Measurements from ENCODE around the gene GFER. TPM values are rescaled to one million over a fixed set of nuclear protein-coding genes. Genes with fewer than 3 reads are reported as not detected.

GFER gene
- total and polyA plus RNA-seq, 2 donors, result 16.1 to 28.0 TPM

DNA sequence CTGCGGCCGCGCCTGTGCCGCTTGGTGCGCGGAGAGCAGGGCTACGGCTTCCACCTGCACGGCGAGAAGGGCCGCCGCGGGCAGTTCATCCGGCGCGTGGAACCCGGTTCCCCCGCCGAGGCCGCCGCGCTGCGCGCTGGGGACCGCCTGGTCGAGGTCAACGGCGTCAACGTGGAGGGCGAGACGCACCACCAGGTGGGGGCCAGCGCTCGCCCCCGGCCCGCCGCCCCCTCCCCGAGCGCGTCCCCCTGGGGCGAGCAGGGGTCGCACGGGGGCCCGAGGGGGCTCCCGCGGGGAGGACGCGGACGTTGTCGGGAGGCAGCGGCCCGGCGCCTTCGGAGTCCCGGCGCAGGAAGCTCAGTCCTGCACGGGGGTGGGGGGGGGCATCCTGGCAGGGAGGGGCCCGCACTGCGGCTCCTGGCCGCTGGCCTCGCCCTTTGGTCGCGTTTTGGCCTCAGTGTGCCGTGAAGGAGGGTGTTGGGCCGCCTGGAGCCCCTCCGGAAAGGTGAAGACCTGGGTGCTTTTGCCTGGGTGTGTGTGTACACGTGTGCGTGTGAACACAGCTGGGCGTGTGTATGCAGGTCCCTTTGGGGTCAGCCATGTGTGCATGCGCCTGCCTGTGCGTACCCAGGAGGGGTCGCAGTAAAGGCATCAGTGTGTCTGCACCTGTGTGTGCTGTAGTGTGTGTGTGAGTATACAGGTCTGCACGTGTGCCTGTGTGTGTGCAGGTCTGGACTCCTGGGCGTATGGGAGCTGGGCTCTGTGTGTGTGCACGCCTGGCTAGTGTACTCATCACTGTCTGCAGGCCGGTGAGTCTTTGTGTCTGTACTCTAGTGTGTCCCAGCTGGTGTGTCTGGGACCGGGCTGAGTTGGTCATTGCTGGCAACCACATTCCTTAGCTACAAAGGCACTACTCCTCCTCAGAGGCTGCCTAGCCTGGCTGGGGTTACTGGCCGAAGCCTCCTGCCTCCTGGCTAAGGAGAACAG, 43.3 kb downstream of the GFER start:
- H3K27me3 ChIP-seq (ENCODE audit: control insufficient read depth in 2 of 2, insufficient read depth in 1 of 2, low read length in 1 of 2), result peaks cover 46 to 77% of the 10 kb centered on the region in 2 donors
- DNase-seq (ENCODE audit: low read depth in 6 of 9, low spot score in 9 of 9), result no peak
- no peaks in the 10 kb centered on the region for H3K36me3 ChIP-seq (ENCODE audit: control insufficient read depth in 2 of 2, insufficient read depth in 2 of 2, low read length in 1 of 2)
- peaks cover 1 to 11% of the 10 kb centered on the region in 2 donors for H3K9me3 ChIP-seq (ENCODE audit: control insufficient read depth in 2 of 2, insufficient read depth in 1 of 2, low read length in 1 of 2)
- H3K4me1 ChIP-seq (ENCODE audit: control insufficient read depth in 2 of 2, insufficient read depth in 2 of 2, low read length in 2 of 2), result peaks cover 12 to 35% of the 10 kb centered on the region in 2 donors
- 13% methylated on average over 76 of the region's 76 CpGs for WGBS
- H3K27ac ChIP-seq (ENCODE audit: low read depth in 1 of 2, low read length in 1 of 2), result peak overlapping the region in 1 of 2 donors; percentile 13
- H3K4me3 ChIP-seq (ENCODE audit: low read length in 2 of 2), result peak overlapping the region in 1 of 2 donors; percentile 55

DNA sequence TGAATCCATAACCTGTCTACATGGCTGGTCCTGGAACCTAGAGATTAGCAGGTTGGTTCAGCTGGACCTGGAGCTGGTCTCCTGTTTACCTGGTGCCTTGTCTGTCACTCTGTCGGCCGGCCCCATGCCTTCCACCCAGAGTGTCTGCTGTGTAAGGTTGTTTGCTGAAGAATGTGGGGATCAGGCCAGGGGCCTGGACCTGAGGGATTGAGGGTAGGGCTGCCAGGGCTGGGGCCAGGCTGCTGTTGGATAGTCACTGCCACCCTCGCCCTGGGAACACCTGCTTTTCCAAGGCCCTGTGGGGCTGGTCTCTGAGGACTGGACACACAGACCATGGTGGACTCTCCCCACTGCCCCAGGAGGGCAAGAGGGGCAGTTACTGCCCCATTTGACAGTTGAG, 44.2 kb downstream of the GFER start:
- H3K4me1 ChIP-seq (ENCODE audit: control insufficient read depth in 2 of 2, insufficient read depth in 2 of 2, low read length in 2 of 2), result peaks cover 9 to 38% of the 10 kb centered on the region in 2 donors
- 92% methylated on average over 3 of the region's 3 CpGs for WGBS

DNA sequence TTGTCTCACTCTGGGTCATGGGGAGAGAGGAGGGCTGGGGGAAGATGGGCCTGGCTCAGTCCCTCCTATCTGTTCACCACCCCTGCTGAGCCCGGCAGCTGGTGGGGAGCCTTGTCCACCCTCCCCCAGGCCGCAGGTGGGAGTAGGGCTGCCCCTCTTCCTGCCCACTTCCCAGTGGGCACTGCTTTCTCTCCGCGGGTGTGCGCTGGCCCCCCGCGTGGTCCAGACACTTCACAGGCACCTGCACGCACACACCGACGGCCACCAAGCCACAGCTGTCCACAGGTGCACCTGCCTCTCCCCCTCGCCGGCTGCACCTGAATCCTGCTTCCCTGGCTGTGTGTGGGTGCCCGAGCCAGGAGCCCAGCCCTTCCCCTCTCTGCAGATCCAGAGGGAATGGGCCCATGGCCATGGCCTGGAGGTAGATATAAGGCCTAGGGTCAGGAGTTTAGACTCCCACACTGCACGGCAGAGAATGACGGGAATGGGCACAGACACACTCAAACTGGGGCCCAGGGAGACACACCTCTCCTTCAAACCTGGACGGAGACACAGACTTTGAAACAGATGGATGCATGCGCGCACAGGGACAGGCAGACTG, 44.7 kb downstream of the GFER start:
- H3K4me1 ChIP-seq (ENCODE audit: control insufficient read depth in 2 of 2, insufficient read depth in 2 of 2, low read length in 2 of 2), result peaks cover 7 to 38% of the 10 kb centered on the region in 2 donors
- H3K27ac ChIP-seq (ENCODE audit: low read depth in 1 of 2, low read length in 1 of 2), result no peak overlapping the region
- peaks cover 1 to 11% of the 10 kb centered on the region in 2 donors for H3K9me3 ChIP-seq (ENCODE audit: control insufficient read depth in 2 of 2, insufficient read depth in 1 of 2, low read length in 1 of 2)
- no peak overlapping the region for H3K4me3 ChIP-seq (ENCODE audit: low read length in 2 of 2)
- H3K27me3 ChIP-seq (ENCODE audit: control insufficient read depth in 2 of 2, insufficient read depth in 1 of 2, low read length in 1 of 2), result peaks cover 46 to 79% of the 10 kb centered on the region in 2 donors
- DNase-seq (ENCODE audit: low read depth in 6 of 9, low spot score in 9 of 9), result no peak
- H3K36me3 ChIP-seq (ENCODE audit: control insufficient read depth in 2 of 2, insufficient read depth in 2 of 2, low read length in 1 of 2), result no peaks in the 10 kb centered on the region
- whole genome bisulfite sequencing, result 89% methylated on average over 18 of the region's 18 CpGs

More for the DNA sequence above, 44.2 kb downstream of the GFER start:
- H3K27ac ChIP-seq (ENCODE audit: low read depth in 1 of 2, low read length in 1 of 2), result no peak overlapping the region
- no peak for DNase-seq (ENCODE audit: low read depth in 6 of 9, low spot score in 9 of 9)
- peaks cover 46 to 78% of the 10 kb centered on the region in 2 donors for H3K27me3 ChIP-seq (ENCODE audit: control insufficient read depth in 2 of 2, insufficient read depth in 1 of 2, low read length in 1 of 2)
- H3K36me3 ChIP-seq (ENCODE audit: control insufficient read depth in 2 of 2, insufficient read depth in 2 of 2, low read length in 1 of 2), result no peaks in the 10 kb centered on the region
- peaks cover 1 to 11% of the 10 kb centered on the region in 2 donors for H3K9me3 ChIP-seq (ENCODE audit: control insufficient read depth in 2 of 2, insufficient read depth in 1 of 2, low read length in 1 of 2)
- no peak overlapping the region for H3K4me3 ChIP-seq (ENCODE audit: low read length in 2 of 2)

DNA sequence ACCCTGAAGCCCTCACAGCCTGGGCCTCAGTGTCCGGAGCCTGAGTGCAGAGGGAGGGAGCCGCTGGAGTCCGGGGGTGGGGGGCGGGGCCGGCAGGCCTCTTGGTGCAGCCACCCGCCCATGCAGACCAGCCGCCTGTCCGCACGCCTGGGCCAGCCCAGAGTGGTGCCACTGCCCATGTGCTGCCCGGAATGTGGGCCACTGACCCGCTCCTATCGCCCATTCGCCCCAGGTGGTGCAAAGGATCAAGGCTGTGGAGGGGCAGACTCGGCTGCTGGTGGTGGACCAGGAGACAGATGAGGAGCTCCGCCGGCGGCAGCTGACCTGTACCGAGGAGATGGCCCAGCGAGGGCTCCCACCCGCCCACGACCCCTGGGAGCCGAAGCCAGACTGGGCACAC, 45.4 kb downstream of the GFER start:
- WGBS, result 98% methylated on average over 22 of the region's 22 CpGs
- Histone ChIP-seq H3K9me3 (ENCODE audit: control insufficient read depth in 2 of 2, insufficient read depth in 1 of 2, low read length in 1 of 2) (peaks cover 1 to 11% of the 10 kb centered on the region in 2 donors), H3K27me3 (ENCODE audit: control insufficient read depth in 2 of 2, insufficient read depth in 1 of 2, low read length in 1 of 2) (peaks cover 42 to 75% of the 10 kb centered on the region in 2 donors), H3K4me1 (ENCODE audit: control insufficient read depth in 2 of 2, insufficient read depth in 2 of 2, low read length in 2 of 2) (peaks cover 4 to 37% of the 10 kb centered on the region in 2 donors), H3K4me3 (ENCODE audit: low read length in 2 of 2) (no peak overlapping the region), H3K36me3 (ENCODE audit: control insufficient read depth in 2 of 2, insufficient read depth in 2 of 2, low read length in 1 of 2) (no peaks in the 10 kb centered on the region), H3K27ac (ENCODE audit: low read depth in 1 of 2, low read length in 1 of 2) (no peak overlapping the region)
- DNase-seq (ENCODE audit: low read depth in 6 of 9, low spot score in 9 of 9), result no peak

DNA sequence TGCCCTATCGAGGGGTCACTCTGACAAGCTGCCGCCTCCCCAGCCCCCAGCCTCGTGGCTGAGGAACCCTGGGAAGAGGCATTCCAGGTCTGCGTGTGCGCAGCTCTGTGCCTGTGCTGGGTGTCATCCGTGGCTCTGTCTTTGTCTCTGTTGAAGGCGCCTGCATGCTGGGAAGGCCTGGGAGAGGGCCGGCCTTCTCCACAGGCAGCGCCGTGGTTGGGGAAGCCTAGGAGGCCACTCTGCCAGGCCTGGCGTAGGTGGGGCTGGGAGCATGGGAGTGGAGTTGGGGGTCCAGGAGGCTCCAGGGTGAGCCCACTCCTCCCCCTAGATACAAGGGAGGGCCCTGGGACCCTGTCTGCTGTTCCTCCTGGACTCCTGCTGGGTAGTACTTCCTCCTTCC, 46.0 kb downstream of the GFER start:
- H3K9me3 ChIP-seq (ENCODE audit: control insufficient read depth in 2 of 2, insufficient read depth in 1 of 2, low read length in 1 of 2), result peaks cover 1 to 11% of the 10 kb centered on the region in 2 donors
- H3K27ac ChIP-seq (ENCODE audit: low read depth in 1 of 2, low read length in 1 of 2), result no peak overlapping the region
- H3K36me3 ChIP-seq (ENCODE audit: control insufficient read depth in 2 of 2, insufficient read depth in 2 of 2, low read length in 1 of 2), result no peaks in the 10 kb centered on the region
- H3K27me3 ChIP-seq (ENCODE audit: control insufficient read depth in 2 of 2, insufficient read depth in 1 of 2, low read length in 1 of 2), result peaks cover 38 to 71% of the 10 kb centered on the region in 2 donors
- H3K4me1 ChIP-seq (ENCODE audit: control insufficient read depth in 2 of 2, insufficient read depth in 2 of 2, low read length in 2 of 2), result peaks cover 4 to 36% of the 10 kb centered on the region in 2 donors
- no peak overlapping the region for H3K4me3 ChIP-seq (ENCODE audit: low read length in 2 of 2)
- 96% methylated on average over 11 of the region's 11 CpGs for WGBS
- no peak for DNase-seq (ENCODE audit: low read depth in 6 of 9, low spot score in 9 of 9)

DNA sequence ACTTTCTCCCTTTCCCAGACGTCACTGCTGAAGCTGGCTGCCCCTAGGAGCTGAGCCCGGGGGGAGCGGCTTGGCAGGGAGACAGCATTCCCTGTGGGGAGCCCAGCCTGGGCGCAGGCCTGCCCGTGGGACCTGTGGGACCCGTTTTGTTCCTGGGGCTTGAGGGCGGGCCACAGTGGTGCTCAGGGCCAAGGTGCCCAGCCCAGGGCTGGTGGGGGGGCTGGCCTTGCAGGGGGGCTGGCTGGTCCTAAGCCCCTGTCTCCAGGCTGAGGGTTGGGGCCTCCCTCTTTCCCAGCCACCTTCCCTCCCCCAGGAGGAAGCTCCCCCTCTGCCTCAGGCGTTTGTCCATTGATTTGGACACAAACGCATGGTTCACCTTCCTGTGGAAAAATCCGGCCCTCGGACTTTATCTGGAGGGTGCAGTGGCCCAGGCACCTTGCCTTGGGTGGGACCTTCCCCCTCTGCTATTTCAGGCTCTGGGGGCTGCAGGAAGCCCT, 47.1 kb downstream of the GFER start:
- H3K36me3 ChIP-seq (ENCODE audit: control insufficient read depth in 2 of 2, insufficient read depth in 2 of 2, low read length in 1 of 2), result no peaks in the 10 kb centered on the region

DNA sequence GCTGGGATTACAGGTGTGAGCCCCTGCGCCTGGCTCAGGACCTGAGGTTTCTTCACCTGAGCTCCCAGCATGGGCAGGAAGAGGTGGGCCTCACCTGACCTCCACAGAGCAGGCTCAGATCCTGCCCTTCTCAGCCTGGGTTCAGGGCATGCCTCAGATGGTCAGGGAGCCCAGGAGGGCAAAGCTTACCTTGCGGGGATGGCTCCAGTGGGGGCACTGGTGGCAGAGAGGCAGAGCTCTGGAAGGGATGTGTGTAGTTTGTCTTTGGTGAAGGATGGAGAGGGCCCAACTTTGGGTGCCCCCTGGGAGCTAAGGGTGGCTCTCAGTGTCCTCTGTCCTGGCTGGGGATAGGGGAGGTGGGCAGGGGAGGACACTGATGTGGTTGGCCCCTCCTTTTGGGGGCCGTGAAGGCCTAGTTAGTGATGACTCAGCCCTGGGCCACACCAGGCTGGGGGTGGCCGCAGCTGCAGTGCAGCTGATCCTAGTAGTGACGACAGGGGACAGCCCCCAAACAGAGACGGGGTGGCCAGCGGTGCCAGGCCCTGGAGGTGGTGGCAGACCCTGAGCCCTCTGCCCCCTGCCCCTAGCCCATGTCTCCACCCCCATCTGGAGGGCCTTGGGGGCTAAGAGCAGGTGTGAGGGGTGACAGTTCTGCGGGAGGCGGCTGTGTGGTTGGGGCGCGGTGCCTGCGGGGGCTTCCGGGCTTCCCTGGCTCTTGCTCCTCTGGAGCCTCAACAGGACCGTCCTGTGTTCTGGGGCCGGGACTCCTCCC, 48.5 kb downstream of the GFER start:
- H3K4me3 ChIP-seq (ENCODE audit: low read length in 2 of 2), result no peak overlapping the region
- H3K4me1 ChIP-seq (ENCODE audit: control insufficient read depth in 2 of 2, insufficient read depth in 2 of 2, low read length in 2 of 2), result peaks cover 4 to 34% of the 10 kb centered on the region in 2 donors
- WGBS, result 82% methylated on average over 15 of the region's 15 CpGs
- DNase-seq (ENCODE audit: low read depth in 6 of 9, low spot score in 9 of 9), result no peak
- peaks cover 1 to 9% of the 10 kb centered on the region in 2 donors for H3K9me3 ChIP-seq (ENCODE audit: control insufficient read depth in 2 of 2, insufficient read depth in 1 of 2, low read length in 1 of 2)
- no peak overlapping the region for H3K27ac ChIP-seq (ENCODE audit: low read depth in 1 of 2, low read length in 1 of 2)
- no peaks in the 10 kb centered on the region for H3K36me3 ChIP-seq (ENCODE audit: control insufficient read depth in 2 of 2, insufficient read depth in 2 of 2, low read length in 1 of 2)
- H3K27me3 ChIP-seq (ENCODE audit: control insufficient read depth in 2 of 2, insufficient read depth in 1 of 2, low read length in 1 of 2), result peaks cover 14 to 49% of the 10 kb centered on the region in 2 donors

More for the DNA sequence above, 47.1 kb downstream of the GFER start:
- H3K27ac ChIP-seq (ENCODE audit: low read depth in 1 of 2, low read length in 1 of 2), result no peak overlapping the region
- 89% methylated on average over 11 of the region's 11 CpGs for WGBS
- H3K9me3 ChIP-seq (ENCODE audit: control insufficient read depth in 2 of 2, insufficient read depth in 1 of 2, low read length in 1 of 2), result peaks cover 1 to 11% of the 10 kb centered on the region in 2 donors
- no peak overlapping the region for H3K4me3 ChIP-seq (ENCODE audit: low read length in 2 of 2)
- peaks cover 4 to 40% of the 10 kb centered on the region in 2 donors for H3K4me1 ChIP-seq (ENCODE audit: control insufficient read depth in 2 of 2, insufficient read depth in 2 of 2, low read length in 2 of 2)
- H3K27me3 ChIP-seq (ENCODE audit: control insufficient read depth in 2 of 2, insufficient read depth in 1 of 2, low read length in 1 of 2), result peaks cover 27 to 60% of the 10 kb centered on the region in 2 donors
- no peak for DNase-seq (ENCODE audit: low read depth in 6 of 9, low spot score in 9 of 9)

DNA sequence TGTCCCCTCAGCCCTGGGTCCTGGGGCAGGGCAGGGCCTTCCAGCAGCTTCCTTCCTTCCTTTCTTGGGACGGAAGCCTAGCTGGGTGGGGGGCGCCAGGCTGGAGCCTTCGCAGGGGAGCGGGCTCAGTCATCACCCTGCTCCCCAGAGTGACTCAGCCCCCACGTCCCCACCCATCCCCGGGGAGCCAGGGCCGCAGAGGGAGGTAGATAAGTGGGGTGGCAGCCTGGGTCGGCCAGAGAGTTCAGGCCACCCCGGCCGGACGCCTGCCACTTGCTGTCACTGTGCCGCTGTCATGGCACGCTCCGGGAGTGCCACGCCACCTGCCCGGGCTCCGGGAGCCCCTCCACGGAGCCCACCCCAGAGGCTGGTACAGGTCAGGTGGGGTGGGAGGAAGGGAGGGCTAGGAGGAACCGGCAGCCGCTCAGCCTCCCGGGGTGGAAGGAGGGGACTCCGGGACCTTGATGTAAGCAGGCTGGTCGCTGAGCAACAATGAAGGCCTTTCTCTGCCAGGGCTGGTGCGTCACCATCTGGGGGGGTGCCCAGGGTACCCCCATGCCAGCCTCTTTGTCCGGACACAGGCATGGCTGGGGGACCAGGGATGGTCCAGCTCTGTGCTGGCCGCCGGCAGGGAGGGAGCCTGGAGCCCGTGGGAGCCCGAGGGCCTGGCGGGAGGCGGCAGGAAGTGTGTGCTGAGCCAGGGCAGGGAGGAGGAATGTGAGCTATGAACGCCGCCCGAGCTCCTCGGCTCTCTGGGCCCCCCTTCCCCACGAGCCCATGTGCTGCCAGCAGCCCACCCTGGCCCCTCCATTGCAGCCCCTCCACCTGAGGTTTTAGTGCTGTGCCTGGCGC, 49.3 kb downstream of the GFER start:
- Histone ChIP-seq H3K9me3 (ENCODE audit: control insufficient read depth in 2 of 2, insufficient read depth in 1 of 2, low read length in 1 of 2) (peaks cover 0 to 3% of the 10 kb centered on the region in 2 donors), H3K27me3 (ENCODE audit: control insufficient read depth in 2 of 2, insufficient read depth in 1 of 2, low read length in 1 of 2) (peaks cover 7 to 41% of the 10 kb centered on the region in 2 donors), H3K36me3 (ENCODE audit: control insufficient read depth in 2 of 2, insufficient read depth in 2 of 2, low read length in 1 of 2) (no peaks in the 10 kb centered on the region), H3K27ac (ENCODE audit: low read depth in 1 of 2, low read length in 1 of 2) (peak overlapping the region in 1 of 2 donors; percentile 43), H3K4me3 (ENCODE audit: low read length in 2 of 2) (no peak overlapping the region), H3K4me1 (ENCODE audit: control insufficient read depth in 2 of 2, insufficient read depth in 2 of 2, low read length in 2 of 2) (peaks cover 4 to 36% of the 10 kb centered on the region in 2 donors)
- 38% methylated on average over 37 of the region's 37 CpGs for WGBS
- no peak for DNase-seq (ENCODE audit: low read depth in 6 of 9, low spot score in 9 of 9)
